GM12878 (cell line): Measurements from ENCODE around the gene LGMN. TPM values are rescaled to one million over a fixed set of nuclear protein-coding genes. Genes with fewer than 3 reads are reported as not detected.

Source experiments
- ATAC-seq: fragments of 200-7000 bp; cut with Tn5 transposase; 3 replicates; pipeline ENCODE4 v1.9.1; 2020; ENCODE audit warnings: mild to moderate bottlenecking, moderate library complexity
- BruUV-seq: library from RNA; stranded (reverse); fragments of 400-500 nt; replicated peaks from 2 replicates; lab custom pipeline; 2021; lab: Mats Ljungman, UMichigan
- CTCF ChIA-PET: fragments of 300-600 bp; sonication (Branson Sonifier 250); formaldehyde crosslinking; extraction: SDS; loops from one replicate; lab custom pipeline; 2021; ENCODE audit warnings: inconsistent platforms; lab: Yijun Ruan, JAX
- POLR2A ChIA-PET: fragments of 350-600 bp; formaldehyde crosslinking; extraction: SDS; loops from one replicate; lab custom pipeline; 2021; ENCODE audit warnings: inconsistent platforms; lab: Charles Lee
- RAD21 ChIA-PET: fragments of 300-600 bp; sonication (Branson Sonifier 250); formaldehyde crosslinking; loops from one replicate; lab custom pipeline; 2023; ENCODE audit warnings: antibody characterized with exemption; ENCODE audit not compliant: unreplicated experiment; lab: Charles Lee
- SMC1A ChIA-PET: fragments of 300-600 bp; sonication (Branson Sonifier 250); formaldehyde crosslinking; loops from one replicate; lab custom pipeline; 2023; ENCODE audit not compliant: unreplicated experiment, uncharacterized antibody; lab: Charles Lee
- DNase-seq: peaks from one replicate; pipeline ENCODE4 v3.0.0-alpha.2; 2011; ENCODE audit warnings: low read depth, low spot score
- FAIRE-seq: peaks from 3 replicates; lab custom pipeline; 2011; peaks lifted over from hg19 to GRCh38; lab: Jason Lieb, UNC
- H2AFZ ChIP-seq: 2 replicates; pipeline ENCODE4 v1.6.0; 2011; ENCODE audit warnings: low read depth, low read length, control low read depth; ENCODE audit not compliant: control insufficient read depth
- H3K27ac ChIP-seq: 2 replicates; pipeline ENCODE4 v1.5.1; 2011; ENCODE audit warnings: control low read depth; ENCODE audit not compliant: control insufficient read depth, insufficient read depth
- H3K27me3 ChIP-seq, 2 experiments: replicated peaks in 1 of 2; 2 replicates each; pipeline versions ENCODE4 v1.6.0 to v1.6.1; 2011; ENCODE audit warnings: low read length in 1 of 2; ENCODE audit not compliant: control insufficient read depth in 2 of 2, insufficient read depth in 2 of 2
- H3K36me3 ChIP-seq, 2 experiments: 2 replicates each; pipeline ENCODE4 v1.5.1; 2011; ENCODE audit warnings: low read length in 1 of 2; ENCODE audit not compliant: control insufficient read depth in 2 of 2, insufficient read depth in 2 of 2
- H3K4me1 ChIP-seq: 2 replicates; pipeline ENCODE4 v1.6.1; 2011; ENCODE audit warnings: mild to moderate bottlenecking, low read length, moderate library complexity, mixed read lengths; ENCODE audit not compliant: control insufficient read depth, insufficient read depth
- H3K4me2 ChIP-seq: 2 replicates; pipeline ENCODE4 v1.6.0; 2011; ENCODE audit warnings: control low read depth; ENCODE audit not compliant: control insufficient read depth, insufficient read depth
- H3K4me3 ChIP-seq: fragments of 200-600 bp; sonication (generic); 2 replicates; pipeline ENCODE4 v1.5.1; 2016
- H3K79me2 ChIP-seq: 2 replicates; pipeline ENCODE4 v1.6.0; 2011; ENCODE audit warnings: low read length; ENCODE audit not compliant: control insufficient read depth, insufficient read depth
- H3K9ac ChIP-seq: 2 replicates; pipeline ENCODE4 v1.8.0; 2011; ENCODE audit warnings: low read length, control low read depth, mixed read lengths; ENCODE audit not compliant: control insufficient read depth, insufficient read depth
- H3K9me3 ChIP-seq: replicated peaks from 3 replicates; pipeline ENCODE4 v1.5.1; 2011; ENCODE audit warnings: mild to moderate bottlenecking, low read length; ENCODE audit not compliant: control insufficient read depth, insufficient read depth
- H4K20me1 ChIP-seq: 2 replicates; pipeline ENCODE4 v1.6.0; 2011; ENCODE audit not compliant: control insufficient read depth, insufficient read depth
- CUX1 ChIP-seq: IDR thresholded peaks from 2 replicates; pipeline ENCODE4 v1.6.1; 2012; ENCODE audit warnings: improper control_type of control experiment, low read depth, low read length; ENCODE audit not compliant: insufficient replicate concordance
- EP300 ChIP-seq, 2 experiments: fragments of 150-350 bp in 1 of 2; IDR thresholded peaks; 2 replicates each; pipeline ENCODE4 v1.6.1; 2011 to 2012; ENCODE audit warnings: low read depth in 2 of 2, low read length in 2 of 2, borderline replicate concordance in 1 of 2, improper control_type of control experiment in 1 of 2, inconsistent platforms in 1 of 2; ENCODE audit not compliant: control insufficient read depth in 1 of 2
- MTA2 ChIP-seq: fragments of 450-650 bp; IDR thresholded peaks from 2 replicates; pipeline ENCODE4 v1.6.1; 2016; ENCODE audit warnings: low read depth, mild to moderate bottlenecking, moderate library complexity
- NR2F1 ChIP-seq: fragments of 450-650 bp; conservative IDR thresholded peaks from 2 replicates; pipeline ENCODE4 v1.6.1; 2017; ENCODE audit warnings: mild to moderate bottlenecking
- in situ Hi-C: fragments of 300-500 bp; cut with MboI; formaldehyde crosslinking; loops from 9 replicates; pipeline ENCODE4 v1.14.3; 2018; ENCODE audit warnings: mixed read lengths
- intact Hi-C: fragments of 100-400 bp; cut with micrococcal nuclease; formaldehyde crosslinking; loops from one replicate; pipeline ENCODE4 v1.14.2; 2022; ENCODE audit not compliant: unreplicated experiment
- polyA plus RNA-seq, 11 experiments: library from polyadenylated mRNA; depleted of rRNA in 4 of 11; unstranded in 6 of 11; stranded (reverse) in 5 of 11; fragments of >200 nt; fragmentation: Nextera tagmentation in 4 of 11; fragmentation: Illumina TruSeq in 1 of 11; extraction: Ambion mirVana in 4 of 11; extraction: Trizol in 1 of 11; gene quantifications; 1 replicate in 1 of 11; 2 replicates in 10 of 11; pipeline versions ENCODE4 v1.2.1 to v1.2.3, GENCODE V29; 2011 to 2016; ENCODE audit warnings: inconsistent platforms in 2 of 11, missing spikeins in 2 of 11, low read depth in 1 of 11
- total RNA-seq, 4 experiments: library from RNA; depleted of rRNA in 3 of 4; stranded (reverse); fragments of >200 nt in 3 of 4; fragmentation: Illumina TruSeq in 1 of 4; extraction: Trizol in 1 of 4; gene quantifications; 2 replicates each; pipeline versions ENCODE4 v1.2.1 to v1.2.3, GENCODE V29; 2013 to 2021

LGMN gene
- total and polyA plus RNA-seq, 10 of the 15 experiments (the other 5 are each of a cell fraction or from before 2014, with no cell fraction given) = 0.71 to 192 (median 3.9) TPM

GRCh38 chr14:92698393-92698792 is 50.0 kb downstream of the LGMN start:
- no peaks in the 10 kb centered on the region; the same call in 2 of the 3 replicates for H3K9me3 ChIP-seq
- no TSS peak for BruUV-seq
- in situ Hi-C loops = loop anchor here (25.0 kb wide), 1 partner anchor 561 kb away; no protein-coding TSS in a partner anchor
- H3K27ac ChIP-seq = no peak overlapping the region
- intact Hi-C loops = no loop called here
- TF ChIP-seq MTA2 = no peak
- no peak for TF ChIP-seq CUX1
- TF ChIP-seq EP300 (IDR thresholded peaks at IDR 0.05; ENCODE audit: borderline replicate concordance in 1 of 2, control insufficient read depth in 1 of 2, low read depth in 2 of 2, low read length in 2 of 2) = no peak
- TF ChIP-seq NR2F1 = no peak
- TF ChIP-seq, all 136 proteins: peak for 0
- ATAC-seq (no peak), FAIRE-seq (no peak), DNase-seq (no peak)
- ChIA-PET RAD21 (interaction anchor here (1.0 to 1.7 kb wide), 5 partner anchors 8 to 86 kb away, joined by 3 to 8 read pairs (median 4); no protein-coding TSS in a partner anchor), CTCF (interaction anchor here (0.6 to 1.4 kb wide), 7 partner anchors 8 to 109 kb away, joined by 3 to 7 read pairs (median 3); no protein-coding TSS in a partner anchor), SMC1A (interaction anchor here (0.6 to 1.4 kb wide), 7 partner anchors 8 to 387 kb away, joined by 3 to 5 read pairs (median 3); no protein-coding TSS in a partner anchor), POLR2A (interaction anchor here (1.3 kb wide), 1 partner anchor 27 kb away, joined by 4 read pairs; no protein-coding TSS in a partner anchor)
- Histone ChIP-seq H3K4me2 (no peak overlapping the region), H3K9ac (no peak overlapping the region), H4K20me1 (no peaks in the 10 kb centered on the region), H3K36me3 (no peaks in the 10 kb centered on the region), H3K4me3 (no peak overlapping the region), H3K27me3 (no peaks in the 10 kb centered on the region), H3K79me2 (no peaks in the 10 kb centered on the region), H3K4me1 (peaks cover 20% of the 10 kb centered on the region), H2AFZ (no peak overlapping the region)
